Stimulated activated CD8-positive, alpha-beta memory T cell treated with anti-CD3 and anti-CD28 coated beads, Interleukin-15, amount 100 ng/mL, for 24 hours (primary cell): ENCODE results near the gene DNAL4.
"Not testable (repeated sequence)": the region's sequence is repeated elsewhere in the genome, so short reads cannot be mapped to it uniquely, and the experiment has no call there.

Experiments used
- DNase-seq: peaks from one replicate; pipeline ENCODE4 v3.0.0-alpha.2; 2020; ENCODE audit warnings: low read depth

DNAL4 gene

DNA sequence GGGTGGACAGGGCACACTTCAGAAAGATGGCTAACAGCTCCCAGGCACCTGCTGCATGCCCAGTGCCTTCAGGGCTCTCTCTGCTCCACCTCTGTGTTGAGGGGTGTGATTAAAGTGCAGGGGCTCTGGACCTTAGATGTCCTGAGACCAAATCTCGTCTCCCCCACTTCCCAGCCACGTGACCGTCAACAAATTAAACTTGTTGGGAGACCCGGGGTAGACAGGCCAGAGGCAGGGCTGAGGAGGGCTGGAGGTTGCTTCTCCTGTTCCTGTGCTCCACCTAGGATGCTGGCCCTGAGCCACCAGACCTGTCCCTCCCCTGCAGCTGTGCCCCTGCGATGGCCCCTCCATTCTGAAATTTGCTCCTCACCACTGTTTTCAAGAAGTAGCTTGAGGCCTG is 32.9 kb upstream of the DNAL4 start:
- no peak for DNase-seq

DNA sequence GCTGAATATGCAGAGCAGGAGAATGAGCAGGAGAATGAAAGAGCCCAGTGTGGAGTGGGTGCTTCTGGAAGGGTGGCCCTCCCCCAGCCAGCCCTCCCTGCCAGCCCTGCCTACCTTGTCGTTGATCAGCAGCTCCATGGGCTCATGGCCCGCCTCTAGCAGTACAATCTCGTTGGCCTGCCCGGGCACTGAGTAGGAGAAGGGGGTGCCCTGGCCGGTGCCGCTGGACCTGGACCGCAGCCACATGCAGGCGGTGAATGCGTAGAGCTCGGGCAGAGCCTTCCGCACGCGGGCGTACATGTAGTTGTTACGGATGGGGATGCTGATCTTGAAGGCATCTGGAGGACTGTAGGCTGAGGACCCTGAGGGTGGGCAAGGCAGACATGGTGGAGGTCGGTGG is 32.4 kb upstream of the DNAL4 start:
- no peak for DNase-seq

DNA sequence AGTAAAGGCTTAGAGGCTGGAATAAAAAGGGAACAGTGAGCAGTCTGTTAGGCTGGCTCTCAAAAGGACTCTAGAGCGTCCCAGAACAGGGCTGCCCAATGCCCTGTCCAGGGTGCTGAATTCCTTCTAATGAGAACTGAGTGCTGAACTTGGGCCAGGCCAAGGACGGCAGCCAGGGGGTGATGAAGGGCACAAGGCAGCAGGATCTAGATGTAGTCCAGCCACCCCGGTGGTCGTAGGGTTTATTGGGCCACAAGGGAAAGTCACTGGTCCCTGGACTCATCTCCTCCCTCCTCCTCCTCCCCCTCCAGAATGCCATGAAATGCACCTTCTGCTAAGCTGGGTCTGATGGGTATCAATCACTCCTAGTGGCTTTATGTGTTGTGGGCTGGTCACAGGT is 30.6 kb upstream of the DNAL4 start:
- no peak for DNase-seq

DNA sequence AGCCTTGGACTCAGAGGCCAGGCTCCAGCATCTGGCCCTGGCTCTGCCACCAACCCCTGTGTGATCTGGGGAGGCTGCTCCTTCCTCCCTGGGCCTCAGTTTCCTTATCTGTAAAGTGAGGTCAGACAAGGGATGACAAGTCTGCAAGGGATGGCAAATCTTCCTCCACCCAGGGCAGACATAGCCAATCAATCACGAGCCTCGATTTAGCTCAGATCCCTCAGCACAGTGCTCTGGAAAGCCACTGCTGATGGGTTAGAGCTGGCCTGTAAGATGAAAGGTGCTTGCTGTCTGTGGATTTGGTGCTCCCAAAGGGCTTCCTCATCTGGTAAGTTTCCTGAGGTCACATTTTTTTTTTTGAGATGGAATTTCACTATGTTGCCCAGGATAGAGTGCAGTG is 29.7 kb upstream of the DNAL4 start:
- no peak for DNase-seq

DNA sequence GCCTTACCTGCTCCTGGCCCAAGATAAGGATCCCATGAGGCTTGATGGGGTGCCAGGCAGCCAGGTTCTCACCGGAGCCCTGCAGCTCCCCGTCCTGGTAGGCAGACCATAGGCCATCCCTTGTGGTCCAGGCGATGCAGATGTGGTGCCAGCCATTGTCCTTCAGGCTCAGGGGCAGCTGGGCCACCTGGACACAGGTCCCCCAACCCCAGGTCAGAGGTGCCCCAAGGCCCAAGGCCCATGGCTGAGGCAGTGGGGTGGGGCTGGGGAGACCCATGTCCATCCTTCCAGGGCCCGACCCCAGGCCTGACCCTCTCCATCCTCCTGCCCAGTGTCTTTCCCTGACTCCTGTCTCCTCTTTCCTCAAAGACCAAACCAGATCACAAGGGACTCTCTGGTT is 29.1 kb upstream of the DNAL4 start:
- DNase-seq: no peak

DNA sequence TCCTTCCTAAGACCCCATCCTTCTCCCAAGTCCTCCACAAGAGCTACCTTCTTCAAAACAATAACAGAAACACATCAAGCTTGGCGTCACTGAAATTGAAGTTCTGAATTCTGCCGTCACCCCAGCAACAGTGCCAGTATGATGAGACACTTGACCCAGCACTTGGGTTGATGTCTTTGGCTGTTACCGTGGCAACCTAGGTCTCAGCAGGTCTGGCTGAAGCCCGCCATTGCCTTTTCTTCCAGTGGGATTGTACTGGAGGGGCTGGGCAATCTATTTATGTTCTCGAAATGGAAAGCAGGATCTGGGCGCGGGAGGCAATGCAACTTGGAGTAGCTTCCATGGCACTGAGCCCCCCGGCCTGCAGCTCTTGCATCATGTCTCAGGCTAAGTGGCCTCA is 26.1 kb upstream of the DNAL4 start:
- no peak for DNase-seq

DNA sequence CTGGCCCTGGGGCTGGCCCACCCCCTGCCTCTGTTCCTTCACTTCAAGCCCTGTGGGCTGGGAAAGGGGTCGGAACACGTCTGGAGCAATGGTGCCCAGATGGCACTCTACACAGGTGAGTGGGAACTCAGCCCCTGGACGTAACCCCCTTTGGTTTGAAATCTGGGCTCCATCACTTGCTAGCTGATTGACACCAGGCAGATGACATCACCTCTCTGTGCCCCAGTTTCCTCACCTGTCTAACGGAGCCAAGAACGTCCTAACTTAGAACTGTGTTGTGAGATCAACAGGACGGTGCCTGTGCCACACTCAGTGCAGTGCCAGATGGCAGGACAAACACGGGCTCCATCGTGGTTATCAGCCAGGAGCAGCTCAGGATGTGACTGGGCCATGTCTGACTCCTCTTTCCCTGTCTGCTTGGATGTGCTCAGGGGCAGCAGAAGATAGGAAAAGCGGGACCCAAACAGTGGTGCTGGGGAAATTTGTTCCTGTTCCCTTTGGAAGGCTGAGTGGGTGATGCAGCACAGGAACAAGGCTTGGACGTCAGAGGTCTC is 25.5 kb upstream of the DNAL4 start:
- no peak for DNase-seq

DNA sequence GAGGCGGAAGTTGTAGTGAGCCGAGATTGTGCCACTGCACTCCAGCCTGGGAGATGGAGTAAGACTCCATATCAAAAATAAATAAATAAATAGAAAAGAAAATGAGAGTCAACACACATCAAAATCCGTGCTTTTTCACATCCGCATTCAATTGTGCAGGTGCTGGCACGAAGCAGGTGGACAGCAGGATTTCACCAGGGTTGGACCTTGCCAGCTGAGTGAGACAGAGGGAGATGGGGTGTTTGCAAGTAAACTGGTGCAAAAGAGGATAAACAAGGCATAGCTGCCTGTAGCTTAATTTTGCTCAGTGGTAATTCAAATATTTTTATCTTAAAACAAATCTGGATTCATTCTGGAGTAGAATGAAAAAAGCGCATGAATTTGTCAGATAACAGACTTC is 23.3 kb upstream of the DNAL4 start:
- no peak for DNase-seq

DNA sequence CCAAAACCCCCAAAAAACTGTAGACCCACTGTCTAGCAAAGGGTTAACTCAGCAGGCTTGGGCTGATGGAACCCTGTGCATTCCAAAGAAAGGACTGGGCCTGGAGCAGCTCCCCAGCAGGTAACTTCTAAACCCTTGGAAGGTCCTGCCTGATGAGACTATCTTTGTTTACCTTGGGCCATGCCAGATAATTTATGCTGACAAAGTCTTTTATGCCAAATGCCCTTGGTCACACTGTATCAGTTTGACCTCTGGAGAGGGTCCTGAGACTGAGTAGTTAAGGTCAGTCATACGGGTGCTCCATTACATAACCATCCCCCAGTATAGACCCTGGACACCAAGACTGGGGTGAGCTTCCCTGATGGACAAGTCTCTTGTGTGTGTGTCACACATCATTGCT is 21.9 kb upstream of the DNAL4 start:
- DNase-seq: no peak

DNA sequence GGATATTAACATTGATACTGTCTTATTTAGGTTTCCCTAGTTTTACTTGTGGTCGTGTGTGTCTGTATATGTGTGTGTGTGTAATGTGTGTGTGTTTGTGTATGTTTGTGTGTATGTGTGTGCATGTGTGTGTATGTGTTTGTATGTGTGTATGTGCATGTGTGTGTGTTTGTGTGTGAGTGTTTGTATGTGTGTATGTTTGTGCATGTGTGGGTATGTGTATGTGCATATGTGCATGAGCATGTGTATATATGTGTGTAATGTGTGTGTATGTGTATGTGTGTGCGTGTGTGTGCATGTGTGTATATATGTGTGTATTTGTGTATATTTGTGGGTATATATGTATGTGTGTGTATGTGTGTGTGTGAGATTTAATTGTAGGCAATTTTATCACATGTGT is 17.3 kb upstream of the DNAL4 start:
- no peak for DNase-seq

DNA sequence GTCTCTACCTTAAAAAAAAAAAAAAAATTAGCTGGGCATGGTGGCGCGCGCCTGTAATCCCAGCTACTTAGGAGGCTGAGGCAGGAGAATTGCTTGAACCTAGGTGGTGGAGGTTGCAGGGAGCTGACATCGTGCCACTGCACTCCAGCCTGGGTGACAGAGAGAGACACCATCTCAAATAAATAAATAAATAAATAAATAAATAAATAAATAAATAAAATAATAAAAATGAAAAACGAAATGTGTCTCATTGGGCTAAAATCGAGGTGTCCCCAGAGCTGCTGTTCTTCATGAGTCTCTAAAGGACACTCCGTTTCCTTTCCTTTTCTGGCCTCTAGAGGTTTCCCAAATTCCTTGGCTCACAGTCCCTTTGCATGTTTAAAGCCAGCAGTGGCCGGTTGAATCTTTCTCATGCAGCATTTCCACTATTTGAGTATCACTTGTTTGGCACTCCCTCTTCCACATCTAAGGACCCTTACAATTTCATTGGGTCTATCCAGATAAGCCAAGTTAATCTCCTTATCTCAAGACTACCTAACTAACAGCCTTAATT is 11.2 kb upstream of the DNAL4 start:
- not testable (repeated sequence) for DNase-seq

DNA sequence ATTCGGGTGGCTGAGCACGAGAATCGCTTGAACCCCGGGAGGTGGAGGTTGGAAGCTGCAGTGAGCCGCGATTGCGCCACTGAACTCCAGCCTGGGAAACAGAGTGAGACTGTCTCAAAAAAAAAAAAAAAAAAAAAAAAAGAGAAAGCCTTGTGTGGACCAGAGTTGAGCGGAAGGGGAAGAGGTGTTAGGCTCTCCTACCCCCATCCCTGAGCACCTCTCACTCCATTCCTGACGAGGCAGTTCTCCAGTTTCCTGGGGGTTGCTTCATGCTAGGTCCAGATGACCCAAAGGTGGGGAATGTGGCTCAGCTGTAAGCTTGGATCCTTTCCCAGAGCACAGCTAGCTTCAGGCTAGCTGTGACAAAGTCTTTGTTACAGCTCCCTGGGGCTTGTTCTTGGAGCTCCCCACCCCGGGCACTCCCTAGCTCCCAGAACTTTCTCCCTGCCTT is 8.8 kb upstream of the DNAL4 start:
- DNase-seq: no peak

DNA sequence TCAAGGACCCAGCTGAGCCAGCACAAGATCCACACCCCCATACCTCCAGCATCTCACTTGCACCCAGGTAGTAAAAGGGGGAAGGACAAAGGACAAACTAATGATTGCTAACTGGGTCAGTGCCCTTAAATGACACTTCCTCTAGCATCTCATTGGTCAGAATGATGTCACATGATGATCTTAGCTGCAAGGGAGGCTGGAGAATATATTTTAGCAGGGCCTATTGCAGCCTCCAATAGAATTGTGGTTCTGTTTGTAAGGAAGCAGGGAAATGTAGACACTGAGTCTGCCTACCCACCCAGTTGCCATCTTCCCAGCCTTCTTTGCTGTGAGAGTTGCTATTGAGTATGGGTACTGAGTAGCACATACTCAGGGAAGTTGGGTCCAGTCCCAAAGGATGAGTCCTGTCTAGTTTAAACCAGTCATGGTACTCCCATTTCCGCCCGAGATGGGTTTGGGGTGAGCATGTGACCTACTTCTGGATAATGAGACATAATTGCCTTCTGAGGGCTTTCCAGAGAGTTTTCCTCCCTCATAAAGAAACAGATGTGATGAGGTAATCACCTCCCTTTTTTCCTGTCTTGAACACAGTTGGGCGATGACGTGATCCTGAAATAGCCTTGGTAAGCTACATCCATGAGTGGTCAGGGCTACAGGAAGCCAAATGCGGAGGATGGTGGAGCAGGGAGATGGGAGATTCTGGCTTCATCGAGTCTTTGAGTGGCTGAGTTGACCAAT is 5.5 kb upstream of the DNAL4 start:
- DNase-seq: no peak

DNA sequence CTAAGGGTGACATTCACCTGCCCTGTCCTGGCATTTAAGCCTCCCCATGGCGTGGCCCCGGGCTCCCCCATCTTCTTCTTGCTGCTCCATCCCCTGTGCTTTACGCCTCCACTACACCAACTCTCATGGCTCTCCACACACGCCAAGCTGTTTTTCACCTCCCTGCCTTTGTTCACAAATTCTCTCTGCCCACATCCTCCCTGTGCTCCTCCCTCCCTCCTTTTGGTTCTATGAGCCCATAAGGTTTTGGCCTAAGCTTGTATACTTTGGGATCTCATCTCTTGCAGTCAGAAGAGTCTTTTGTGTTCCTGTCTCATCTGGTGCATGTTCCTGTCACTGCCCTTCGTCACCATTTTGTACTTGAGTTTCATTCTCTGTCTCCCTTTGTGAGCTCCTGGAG is 4.6 kb upstream of the DNAL4 start:
- DNase-seq: no peak

DNA sequence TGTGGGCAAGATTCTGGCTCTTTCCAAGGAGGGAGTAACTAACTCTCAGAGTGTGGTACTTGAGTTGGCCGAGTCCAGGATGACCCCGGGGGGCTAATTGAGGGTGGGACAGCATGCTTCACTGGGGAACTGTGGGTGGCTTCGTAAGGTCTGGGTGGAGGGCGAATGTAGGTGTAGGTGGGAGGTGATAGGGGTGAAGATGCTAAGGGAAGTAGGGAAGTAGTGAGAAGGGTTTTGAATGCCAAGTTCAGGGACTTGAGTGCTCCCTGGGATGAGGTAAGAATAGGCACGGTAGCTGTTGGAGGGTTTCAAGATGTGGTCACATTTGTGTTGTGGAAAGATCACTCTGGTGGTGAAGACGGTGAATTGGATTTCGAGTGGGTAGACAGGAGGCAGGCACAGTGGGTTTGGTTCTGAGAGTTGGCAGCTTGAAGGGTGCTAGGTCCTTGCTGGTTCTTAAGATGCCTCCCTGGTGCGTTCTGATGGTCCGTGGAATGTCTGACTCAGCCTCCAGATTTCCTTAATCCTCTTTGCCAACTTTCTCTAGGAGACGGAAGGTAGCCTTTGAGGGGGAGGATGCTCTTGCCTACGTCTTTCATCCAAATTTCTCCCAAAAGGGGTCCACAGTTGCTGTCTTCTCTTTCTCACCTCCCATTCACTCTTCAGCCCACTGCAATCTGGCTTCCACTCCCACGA is 2.5 kb upstream of the DNAL4 start:
- DNase-seq: no peak

DNA sequence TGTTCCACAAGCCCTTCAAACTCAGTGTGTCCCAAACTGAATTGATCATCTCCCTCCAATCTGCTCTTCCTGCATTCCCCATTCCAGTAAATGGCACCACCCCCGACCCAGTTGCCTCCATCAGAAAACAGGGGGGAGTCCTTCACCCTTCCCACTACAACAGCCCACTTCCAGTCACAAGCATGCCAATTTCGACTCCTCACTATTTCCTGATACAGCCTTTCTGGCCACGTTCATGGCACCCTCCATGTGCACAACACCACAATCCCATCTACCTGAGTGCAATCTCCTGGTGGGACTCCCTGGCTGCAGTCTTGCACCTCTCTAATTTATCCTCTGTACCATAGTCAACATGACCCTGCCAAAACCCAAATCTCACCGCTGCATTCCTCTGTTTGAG is 1.6 kb upstream of the DNAL4 start:
- DNase-seq: no peak

DNA sequence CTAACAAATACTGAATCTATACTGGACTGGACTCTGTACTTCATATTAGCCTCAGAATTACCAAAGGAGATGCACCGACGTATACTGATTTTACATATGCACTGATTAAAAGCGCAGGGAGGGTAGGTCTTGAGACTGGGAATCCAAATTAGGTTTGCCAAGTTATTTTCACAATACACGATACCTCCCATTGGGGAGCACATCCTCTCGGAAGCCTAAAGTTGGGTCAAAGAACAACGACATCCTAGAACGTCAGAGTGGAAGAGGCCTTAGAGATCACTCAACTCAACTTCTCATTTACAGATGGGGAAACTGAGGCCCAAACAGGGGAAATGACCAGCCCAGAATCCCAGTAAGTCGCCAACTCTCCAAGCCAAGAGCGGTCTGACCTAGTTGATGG is 626 bp downstream of the DNAL4 start:
- no peak for DNase-seq

DNA sequence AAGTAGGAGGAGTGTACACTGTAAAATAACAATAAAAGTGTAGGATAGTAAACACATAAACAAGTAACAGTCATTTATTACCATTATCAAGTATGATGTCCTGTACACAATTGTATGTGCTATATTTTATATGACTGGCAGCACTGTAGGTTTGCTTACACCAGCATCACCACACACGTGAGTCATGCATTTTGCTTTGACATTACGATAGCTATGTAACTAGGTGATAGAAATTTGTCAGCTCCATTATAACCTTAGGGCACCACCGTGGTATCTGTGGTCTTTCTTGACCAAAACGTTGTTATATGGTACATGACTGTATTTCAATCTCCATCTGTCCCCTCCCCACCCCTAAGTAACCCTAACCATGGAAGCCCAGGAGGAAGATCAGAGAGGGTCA is 1.1 kb downstream of the DNAL4 start:
- DNase-seq: no peak

DNA sequence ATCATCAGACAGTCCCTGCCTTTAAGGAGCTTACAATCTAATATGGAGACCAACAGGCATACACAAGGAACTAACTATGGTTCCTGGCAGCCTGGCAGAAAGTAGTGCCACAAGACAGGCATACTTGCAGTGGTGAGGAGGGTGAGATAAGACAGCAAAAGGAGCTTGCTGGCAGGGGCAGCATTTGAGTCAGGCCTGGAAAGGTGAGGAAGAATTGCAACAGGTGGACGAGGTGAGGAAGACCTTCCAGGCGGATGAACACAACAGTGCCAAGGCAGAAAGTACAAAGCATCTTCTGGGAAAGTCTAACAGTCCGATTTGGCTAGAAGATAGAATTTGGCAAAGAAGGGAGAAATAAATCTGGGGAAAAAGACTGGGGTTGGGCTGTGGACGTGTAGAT is 4.3 kb downstream of the DNAL4 start:
- DNase-seq: no peak

DNA sequence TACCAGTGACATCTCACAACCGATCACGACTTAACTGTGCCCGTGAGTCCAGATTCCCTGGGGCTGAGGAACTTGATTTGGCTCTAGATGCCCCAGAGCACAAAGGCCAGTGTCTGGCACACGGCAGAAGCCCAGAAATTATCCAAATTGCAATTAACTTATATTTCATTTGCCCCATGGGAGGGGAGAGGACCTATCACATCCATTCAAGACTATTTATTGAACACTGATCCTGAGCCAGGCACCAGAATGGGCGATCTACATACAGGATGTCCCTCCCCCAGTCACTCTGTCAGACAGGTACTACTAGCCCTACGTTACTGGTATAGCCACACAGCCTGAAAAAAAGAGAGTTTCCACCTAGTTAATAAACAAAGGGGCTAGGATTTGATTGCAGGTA is 5.1 kb downstream of the DNAL4 start:
- no peak for DNase-seq

DNA sequence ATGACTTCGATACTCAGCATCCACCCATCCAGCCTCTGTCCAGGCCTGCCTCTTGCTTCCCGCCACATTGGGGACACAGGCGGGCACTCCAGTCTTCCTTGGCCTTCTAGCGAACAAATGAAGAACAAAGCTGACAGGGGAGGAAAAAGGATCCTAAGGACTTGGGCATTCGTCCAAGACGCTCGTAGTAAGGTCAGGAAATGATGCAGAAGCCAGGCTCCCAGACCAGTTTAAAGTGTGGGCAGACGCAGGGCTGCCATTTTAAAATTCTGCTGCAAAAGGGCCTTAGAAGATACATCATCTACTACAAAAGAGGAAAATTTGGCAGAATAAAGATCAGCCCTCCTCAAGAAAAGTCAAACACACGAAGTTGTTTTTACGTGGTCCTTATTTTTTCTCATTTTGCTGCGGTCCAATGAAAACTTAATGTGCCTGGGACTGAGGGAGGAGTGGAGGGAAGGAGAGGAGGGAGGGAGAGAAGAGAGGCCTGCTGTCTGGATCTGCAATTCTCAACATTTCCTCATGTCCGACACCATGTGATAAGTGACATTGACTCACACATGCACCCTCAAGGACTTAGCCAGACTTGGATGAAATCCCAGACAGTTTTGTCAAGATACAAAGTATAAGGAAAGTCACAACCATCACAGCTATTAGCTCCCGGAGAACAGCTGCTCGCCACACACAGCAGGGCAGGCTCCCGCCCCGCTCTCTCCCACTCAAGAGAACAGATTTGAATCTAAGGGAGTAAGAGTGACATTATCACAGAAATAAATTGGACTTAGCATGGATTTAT is 5.7 kb downstream of the DNAL4 start:
- DNase-seq: no peak

DNA sequence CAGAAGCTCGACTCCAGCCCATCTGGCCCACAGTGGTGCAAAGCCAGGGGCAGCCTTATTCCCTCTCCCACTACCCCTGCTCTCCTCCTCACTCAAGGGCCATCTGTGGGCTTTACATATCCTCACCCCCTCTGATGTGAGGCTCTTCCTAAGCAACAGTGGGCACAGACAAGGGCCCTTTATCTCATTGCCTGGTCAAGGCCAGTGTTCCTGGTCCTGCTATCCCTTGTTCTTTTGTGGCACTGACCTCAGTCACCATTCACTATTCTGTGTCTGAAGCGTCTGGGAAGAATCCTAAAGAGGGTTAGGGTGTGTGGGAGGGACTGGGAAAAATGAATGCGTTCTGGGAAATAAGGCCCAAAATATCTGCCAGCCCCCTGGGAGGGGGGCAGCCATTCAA is 7.3 kb downstream of the DNAL4 start:
- no peak for DNase-seq

DNA sequence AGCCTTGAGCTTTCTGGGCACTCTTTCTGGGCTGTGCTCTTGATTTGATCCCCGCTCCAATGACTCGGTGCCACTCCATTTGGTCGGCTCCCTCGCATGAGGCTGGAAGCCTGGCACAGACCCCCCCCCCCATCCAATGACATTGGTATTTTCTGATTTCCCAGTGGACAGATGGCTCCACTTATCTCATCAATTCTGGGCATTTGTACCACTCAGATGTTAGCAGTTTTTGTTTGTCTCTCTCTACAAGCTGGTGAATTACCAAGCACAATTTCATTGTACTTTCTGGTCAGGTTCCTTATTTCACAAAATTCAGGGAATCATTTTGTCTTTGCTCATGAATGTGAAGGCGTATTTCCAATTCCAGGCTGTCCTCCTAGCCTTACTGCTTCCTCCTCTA is 9.1 kb downstream of the DNAL4 start:
- no peak for DNase-seq
